ENCODE results near the gene HAT1.

GRCh38 chr2:171965238-171965637 is 43.0 kb downstream of the HAT1 start:
- TF ChIP-seq, protein P1, sequence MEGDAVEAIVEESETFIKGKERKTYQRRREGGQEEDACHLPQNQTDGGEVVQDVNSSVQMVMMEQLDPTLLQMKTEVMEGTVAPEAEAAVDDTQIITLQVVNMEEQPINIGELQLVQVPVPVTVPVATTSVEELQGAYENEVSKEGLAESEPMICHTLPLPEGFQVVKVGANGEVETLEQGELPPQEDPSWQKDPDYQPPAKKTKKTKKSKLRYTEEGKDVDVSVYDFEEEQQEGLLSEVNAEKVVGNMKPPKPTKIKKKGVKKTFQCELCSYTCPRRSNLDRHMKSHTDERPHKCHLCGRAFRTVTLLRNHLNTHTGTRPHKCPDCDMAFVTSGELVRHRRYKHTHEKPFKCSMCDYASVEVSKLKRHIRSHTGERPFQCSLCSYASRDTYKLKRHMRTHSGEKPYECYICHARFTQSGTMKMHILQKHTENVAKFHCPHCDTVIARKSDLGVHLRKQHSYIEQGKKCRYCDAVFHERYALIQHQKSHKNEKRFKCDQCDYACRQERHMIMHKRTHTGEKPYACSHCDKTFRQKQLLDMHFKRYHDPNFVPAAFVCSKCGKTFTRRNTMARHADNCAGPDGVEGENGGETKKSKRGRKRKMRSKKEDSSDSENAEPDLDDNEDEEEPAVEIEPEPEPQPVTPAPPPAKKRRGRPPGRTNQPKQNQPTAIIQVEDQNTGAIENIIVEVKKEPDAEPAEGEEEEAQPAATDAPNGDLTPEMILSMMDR (IDR thresholded peaks at IDR 0.05; ENCODE audit: poor library complexity, severe bottlenecking), result no peak
- TF ChIP-seq POLR2AphosphoS5 (IDR thresholded peaks at IDR 0.05), result no peak
